ENCODE data around the gene KCNJ4.

The KCNJ4 gene

GRCh38 chr22:38431266-38432010, 23.6 kb downstream of the KCNJ4 start:
- Histone ChIP-seq H3K4me3 (ENCODE audit: low read depth in 1 of 2, low read length in 1 of 2) (no peak overlapping the region), H3K27ac (no peak overlapping the region), H3K9me3 (no peaks in the 10 kb centered on the region), H3K36me3 (no peaks in the 10 kb centered on the region), H3K4me1 (ENCODE audit: control insufficient read depth in 1 of 2, insufficient read depth in 1 of 2, low read depth in 1 of 2, low read length in 1 of 2) (no peaks in the 10 kb centered on the region), H3K27me3 (peaks cover 19% of the 10 kb centered on the region)
- no peak for TF ChIP-seq CTCF (IDR thresholded peaks at IDR 0.05)

DNA sequence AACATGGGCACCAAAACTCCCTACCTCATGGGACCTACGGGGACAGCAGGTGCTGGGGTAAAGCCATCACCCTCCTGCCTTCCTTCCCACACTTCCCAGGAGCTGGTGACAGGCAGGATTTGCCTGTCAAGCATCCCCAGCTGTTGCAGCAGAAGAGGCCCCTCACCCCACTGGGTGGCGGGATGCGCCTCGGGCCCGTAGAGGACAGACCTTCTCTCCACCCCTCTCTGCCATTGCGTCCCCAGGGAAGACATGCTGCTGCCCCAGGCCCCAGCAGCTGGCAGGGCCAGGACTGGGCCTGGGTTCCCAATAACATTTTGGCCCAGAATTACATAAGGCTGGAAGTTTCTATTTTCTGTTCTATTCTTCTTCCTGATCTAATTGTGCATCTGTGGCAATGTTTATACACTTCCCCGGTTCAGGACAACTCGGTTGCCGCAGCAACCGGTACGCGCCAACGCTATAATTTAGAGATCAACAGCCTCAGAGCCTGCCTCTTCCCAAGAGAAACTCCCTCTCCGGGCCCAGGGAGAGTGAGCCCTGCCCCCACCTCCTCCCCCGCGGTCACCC, 25.4 kb downstream of the KCNJ4 start:
- peaks cover 12% of the 10 kb centered on the region for H3K27me3 ChIP-seq
- H3K36me3 ChIP-seq: no peaks in the 10 kb centered on the region
- H3K27ac ChIP-seq: no peak overlapping the region
- no peaks in the 10 kb centered on the region for H3K4me1 ChIP-seq (ENCODE audit: control insufficient read depth in 1 of 2, insufficient read depth in 1 of 2, low read depth in 1 of 2, low read length in 1 of 2)
- H3K4me3 ChIP-seq (ENCODE audit: low read depth in 1 of 2, low read length in 1 of 2): no peak overlapping the region
- no peak for TF ChIP-seq CTCF (IDR thresholded peaks at IDR 0.05)
- H3K9me3 ChIP-seq: no peaks in the 10 kb centered on the region

- Histone ChIP-seq H3K4me1 (ENCODE audit: control insufficient read depth in 1 of 2, insufficient read depth in 1 of 2, low read depth in 1 of 2, low read length in 1 of 2) (peaks cover 0 to 4% of the 10 kb centered on the region in 2 experiments), H3K27me3 (peaks cover 3% of the 10 kb centered on the region), H3K27ac (no peak overlapping the region), H3K4me3 (ENCODE audit: low read depth in 1 of 2, low read length in 1 of 2) (no peak overlapping the region), H3K36me3 (no peaks in the 10 kb centered on the region), H3K9me3 (no peaks in the 10 kb centered on the region)
- TF ChIP-seq CTCF (IDR thresholded peaks at IDR 0.05): no peak
Measured at GRCh38 chr22:38428714-38429113, 26.3 kb downstream of the KCNJ4 start.

GRCh38 chr22:38427940-38428339, 27.1 kb downstream of the KCNJ4 start:
- Histone ChIP-seq H3K4me3 (ENCODE audit: low read depth in 1 of 2, low read length in 1 of 2) (no peak overlapping the region), H3K27ac (no peak overlapping the region), H3K27me3 (no peaks in the 10 kb centered on the region), H3K4me1 (ENCODE audit: control insufficient read depth in 1 of 2, insufficient read depth in 1 of 2, low read depth in 1 of 2, low read length in 1 of 2) (peaks cover 0 to 10% of the 10 kb centered on the region in 2 experiments), H3K9me3 (no peaks in the 10 kb centered on the region), H3K36me3 (no peaks in the 10 kb centered on the region)
- TF ChIP-seq CTCF (IDR thresholded peaks at IDR 0.05): no peak

DNA sequence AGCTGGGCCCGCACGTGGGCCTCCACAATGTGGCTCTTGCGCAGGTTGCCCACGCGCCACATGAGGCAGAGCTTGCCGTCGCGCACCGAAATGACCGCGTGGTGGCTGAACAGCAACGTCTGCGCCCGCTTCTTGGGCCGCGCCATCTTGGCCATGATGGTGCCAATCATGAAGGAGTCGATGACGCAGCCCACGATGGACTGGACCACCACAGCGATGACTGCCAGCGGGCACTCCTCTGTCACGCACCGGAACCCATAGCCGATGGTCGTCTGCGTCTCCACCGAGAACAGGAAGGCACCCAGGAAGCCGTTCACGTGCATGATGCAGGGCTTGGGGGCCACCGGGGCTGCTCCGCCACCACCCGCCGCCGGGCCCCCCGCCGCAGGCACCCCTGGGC, 27.5 kb downstream of the KCNJ4 start:
- H3K27me3 ChIP-seq: no peaks in the 10 kb centered on the region
- no peak for TF ChIP-seq CTCF (IDR thresholded peaks at IDR 0.05)
- no peaks in the 10 kb centered on the region for H3K9me3 ChIP-seq
- no peak overlapping the region for H3K27ac ChIP-seq
- peaks cover 0 to 10% of the 10 kb centered on the region in 2 experiments for H3K4me1 ChIP-seq (ENCODE audit: control insufficient read depth in 1 of 2, insufficient read depth in 1 of 2, low read depth in 1 of 2, low read length in 1 of 2)
- H3K4me3 ChIP-seq (ENCODE audit: low read depth in 1 of 2, low read length in 1 of 2): no peak overlapping the region
- H3K36me3 ChIP-seq: no peaks in the 10 kb centered on the region
